ENCODE data around the gene NOS3. TPM values are rescaled to one million over a fixed set of nuclear protein-coding genes. Genes with fewer than 3 reads are reported as not detected.
A peak's percentile ranks its signal among the peaks of the same experiment; 100 is the strongest.
"Not testable (repeated sequence)": the region's sequence is repeated elsewhere in the genome, so short reads cannot be mapped to it uniquely, and the experiment has no call there.

Gene NOS3
- total RNA-seq, 2 donors from 2014 or later, result 6.1 to 10.4 TPM

DNA sequence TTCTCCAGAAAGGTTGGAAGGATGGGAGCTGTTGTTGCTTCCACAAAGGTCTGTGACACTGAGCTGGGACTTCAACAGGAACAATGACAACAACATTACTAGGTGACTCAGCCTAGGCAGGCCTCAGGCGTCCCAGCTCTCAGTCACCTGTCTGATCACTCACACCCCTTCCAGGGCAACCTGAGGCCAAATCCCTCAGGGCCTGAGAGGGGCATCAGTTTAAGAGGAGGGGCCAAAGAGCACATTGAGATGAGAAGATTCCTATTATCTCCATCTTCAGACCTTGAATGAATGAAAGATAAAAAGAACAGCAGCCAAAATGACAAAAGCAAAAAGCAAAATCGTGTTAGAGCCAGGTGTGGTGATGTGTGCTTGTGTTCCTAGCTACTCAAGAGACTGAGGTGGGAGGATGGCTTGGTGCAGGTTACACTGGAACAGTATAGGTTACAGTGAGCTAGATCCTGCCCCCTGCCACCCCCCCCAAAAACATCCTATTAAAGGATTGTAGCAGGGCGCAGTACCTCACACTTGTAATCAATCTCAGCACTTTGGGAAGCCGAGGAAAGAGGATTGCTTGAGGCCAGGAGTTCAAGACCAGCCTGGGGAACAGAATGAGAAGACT, 33.7 kb downstream of the NOS3 start, which contains the start of gene ATG9B:
ATG9B (minus strand) TSS at position 60 of the 622 bp plus-strand sequence. CDS start 71 bp downstream, outside the sequence.
- H3K4me3 ChIP-seq, result no peak within 1 kb of the TSS
- no peaks in the 10 kb centered on the region for H3K27me3 ChIP-seq (replicated peaks; ENCODE audit: insufficient read depth)
- H3K27ac ChIP-seq, result no peak within 1 kb of the TSS
- peaks cover 9% of the 10 kb centered on the region for H3K4me1 ChIP-seq (replicated peaks)
- TF ChIP-seq POLR2A (IDR thresholded peaks at IDR 0.05), result no peak
- TF ChIP-seq, protein P1, sequence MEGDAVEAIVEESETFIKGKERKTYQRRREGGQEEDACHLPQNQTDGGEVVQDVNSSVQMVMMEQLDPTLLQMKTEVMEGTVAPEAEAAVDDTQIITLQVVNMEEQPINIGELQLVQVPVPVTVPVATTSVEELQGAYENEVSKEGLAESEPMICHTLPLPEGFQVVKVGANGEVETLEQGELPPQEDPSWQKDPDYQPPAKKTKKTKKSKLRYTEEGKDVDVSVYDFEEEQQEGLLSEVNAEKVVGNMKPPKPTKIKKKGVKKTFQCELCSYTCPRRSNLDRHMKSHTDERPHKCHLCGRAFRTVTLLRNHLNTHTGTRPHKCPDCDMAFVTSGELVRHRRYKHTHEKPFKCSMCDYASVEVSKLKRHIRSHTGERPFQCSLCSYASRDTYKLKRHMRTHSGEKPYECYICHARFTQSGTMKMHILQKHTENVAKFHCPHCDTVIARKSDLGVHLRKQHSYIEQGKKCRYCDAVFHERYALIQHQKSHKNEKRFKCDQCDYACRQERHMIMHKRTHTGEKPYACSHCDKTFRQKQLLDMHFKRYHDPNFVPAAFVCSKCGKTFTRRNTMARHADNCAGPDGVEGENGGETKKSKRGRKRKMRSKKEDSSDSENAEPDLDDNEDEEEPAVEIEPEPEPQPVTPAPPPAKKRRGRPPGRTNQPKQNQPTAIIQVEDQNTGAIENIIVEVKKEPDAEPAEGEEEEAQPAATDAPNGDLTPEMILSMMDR (IDR thresholded peaks at IDR 0.05), result no peak
- no peak for TF ChIP-seq POLR2AphosphoS5 (IDR thresholded peaks at IDR 0.05)
- H3K36me3 ChIP-seq, result no peaks in the 10 kb centered on the region
- H3K9me3 ChIP-seq, result no peaks in the 10 kb centered on the region
- WGBS, result 78% methylated on average over 4 of the region's 4 CpGs
- no peak for DNase-seq (ENCODE audit: low spot score)
- intact Hi-C loops (cut with DNase I), result loop anchor here (5.0 kb wide), 1 partner anchor 88 kb away; no protein-coding TSS in a partner anchor

DNA sequence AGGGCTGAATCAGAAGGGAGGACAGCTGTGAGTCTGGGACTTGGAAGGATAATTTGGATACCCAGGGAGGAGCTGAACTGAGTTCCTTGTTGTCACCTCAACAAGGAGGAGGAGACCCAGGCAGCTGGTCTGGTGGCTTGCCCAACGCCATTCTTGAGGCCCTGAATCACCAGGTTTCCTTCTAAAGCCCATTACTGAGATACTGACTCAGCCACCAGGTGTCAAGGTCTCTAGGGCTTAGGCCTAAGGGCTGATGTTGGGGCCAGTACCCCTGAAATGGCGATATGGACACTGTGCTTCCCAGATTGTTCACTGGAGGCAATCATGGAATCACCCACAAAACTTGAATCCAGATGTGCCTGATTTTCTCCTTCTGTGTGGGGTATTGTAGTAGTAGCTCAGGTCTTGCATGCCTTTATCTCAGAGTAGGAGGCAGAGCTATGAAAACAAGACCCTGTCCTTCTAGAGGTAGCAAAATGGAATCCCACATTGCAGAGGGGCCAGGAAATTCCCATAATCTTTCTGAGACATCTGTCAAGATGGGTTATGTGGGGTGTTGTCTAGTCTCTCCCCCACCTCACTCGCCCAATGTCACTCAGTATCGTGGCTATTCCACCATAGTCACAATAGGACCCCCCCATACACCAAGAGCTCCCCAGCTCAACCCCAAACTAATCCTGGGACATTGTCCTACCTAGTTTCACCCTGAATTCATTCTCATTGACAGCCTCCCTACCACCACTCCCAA, 35.3 kb downstream of the NOS3 start:
- intact Hi-C loops (cut with DNase I), result loop anchor here (5.0 kb wide), 1 partner anchor 86 kb away; no protein-coding TSS in a partner anchor
- Histone ChIP-seq H3K4me3 (no peak overlapping the region), H3K9me3 (no peaks in the 10 kb centered on the region), H3K4me1 (replicated peaks) (peaks cover 9% of the 10 kb centered on the region), H3K27me3 (replicated peaks; ENCODE audit: insufficient read depth) (no peaks in the 10 kb centered on the region), H3K27ac (no peak overlapping the region), H3K36me3 (no peaks in the 10 kb centered on the region)
- TF ChIP-seq POLR2AphosphoS5 (IDR thresholded peaks at IDR 0.05), result no peak
- TF ChIP-seq POLR2A (IDR thresholded peaks at IDR 0.05), result no peak
- TF ChIP-seq, protein P1 (IDR thresholded peaks at IDR 0.05), result no peak
- 88% methylated on average over 4 of the region's 4 CpGs for WGBS
- DNase-seq (ENCODE audit: low spot score), result no peak

DNA sequence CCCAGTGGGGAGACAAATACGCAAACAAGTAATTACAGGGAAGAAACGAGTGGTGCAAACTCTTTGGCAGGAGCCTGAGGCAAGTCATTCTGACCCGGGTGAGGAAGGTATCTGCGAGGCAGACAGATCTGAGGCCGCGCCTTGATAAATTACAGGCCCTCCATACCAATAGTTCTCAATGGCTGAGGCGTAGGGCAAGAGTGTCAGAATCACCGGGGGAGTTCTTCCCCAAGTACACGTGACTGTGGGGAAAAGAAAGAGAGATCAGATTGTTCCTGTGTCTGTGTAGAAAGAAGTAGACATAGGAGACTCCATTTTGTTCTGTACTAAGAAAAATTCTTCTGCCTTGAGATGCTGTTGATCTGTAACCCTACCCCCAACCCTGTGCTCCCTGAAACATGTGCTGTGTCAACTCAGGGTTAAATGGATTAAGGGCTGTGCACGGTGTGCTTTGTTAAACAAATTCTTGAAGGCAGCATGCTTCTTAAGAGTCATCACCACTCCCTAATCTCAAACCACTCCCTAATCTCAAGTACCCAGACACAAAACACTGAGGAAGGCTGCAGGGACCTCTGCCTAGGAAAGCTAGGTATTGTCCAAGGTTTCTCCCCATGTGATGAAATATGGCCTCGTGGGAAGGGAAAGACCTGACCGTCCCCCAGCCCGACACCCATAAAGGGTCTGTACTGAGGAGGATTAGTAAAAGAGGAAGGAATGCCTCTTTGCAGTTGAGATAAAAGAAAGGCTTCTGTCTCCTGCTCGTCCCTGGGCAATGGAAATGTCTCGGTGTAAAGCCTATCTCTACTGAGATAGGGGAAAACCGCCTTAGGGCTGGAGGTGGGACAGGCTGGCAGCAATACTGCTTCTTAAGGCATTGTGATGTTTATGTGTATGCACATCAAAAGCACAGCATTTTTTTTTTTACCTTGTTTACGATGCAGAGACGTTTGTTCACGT, 36.2 kb downstream of the NOS3 start:
- H3K27me3 ChIP-seq (replicated peaks; ENCODE audit: insufficient read depth); H3K4me1 ChIP-seq (replicated peaks); H3K9me3 ChIP-seq; H3K36me3 ChIP-seq; DNase-seq (ENCODE audit: low spot score); H3K4me3 ChIP-seq: not testable (repeated sequence)
- H3K27ac ChIP-seq, result peak overlapping the region; percentile 86 to 88
- 39% methylated on average over 19 of the region's 19 CpGs for WGBS
- intact Hi-C loops (cut with DNase I), result loop anchor here (5.0 kb wide), 1 partner anchor 85 kb away; no protein-coding TSS in a partner anchor

DNA sequence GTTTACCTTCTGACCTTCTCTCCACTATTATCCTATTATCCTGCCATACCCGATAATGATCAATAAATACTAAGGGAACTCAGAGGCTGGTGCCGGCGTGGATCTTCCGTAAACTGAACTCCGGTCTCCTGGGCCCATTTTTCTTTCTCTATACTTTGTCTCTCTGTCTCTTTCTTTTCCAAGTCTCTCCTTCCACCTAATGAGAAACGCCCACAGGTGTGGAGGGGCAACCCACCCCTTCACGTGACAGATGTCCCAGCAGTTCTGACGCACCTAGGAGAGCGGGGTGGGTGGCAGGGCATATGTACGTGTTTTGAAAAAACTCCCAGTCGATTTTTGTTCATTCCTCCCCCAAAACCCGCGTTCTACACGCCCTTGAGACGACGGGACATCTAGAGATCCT, 36.9 kb downstream of the NOS3 start:
- H3K27me3 ChIP-seq (replicated peaks; ENCODE audit: insufficient read depth); H3K4me1 ChIP-seq (replicated peaks); DNase-seq (ENCODE audit: low spot score); H3K9me3 ChIP-seq; H3K36me3 ChIP-seq: not testable (repeated sequence)
- WGBS, result 6% methylated on average over 16 of the region's 16 CpGs
- Histone ChIP-seq H3K4me3 (peak overlapping the region; percentile 58 to 63), H3K27ac (peak overlapping the region; percentile 86 to 88)
- intact Hi-C loops (cut with DNase I), result loop anchor here (5.0 kb wide), 1 partner anchor 85 kb away; no protein-coding TSS in a partner anchor
- peak; percentile 33 for TF ChIP-seq POLR2A (IDR thresholded peaks at IDR 0.05)

DNA sequence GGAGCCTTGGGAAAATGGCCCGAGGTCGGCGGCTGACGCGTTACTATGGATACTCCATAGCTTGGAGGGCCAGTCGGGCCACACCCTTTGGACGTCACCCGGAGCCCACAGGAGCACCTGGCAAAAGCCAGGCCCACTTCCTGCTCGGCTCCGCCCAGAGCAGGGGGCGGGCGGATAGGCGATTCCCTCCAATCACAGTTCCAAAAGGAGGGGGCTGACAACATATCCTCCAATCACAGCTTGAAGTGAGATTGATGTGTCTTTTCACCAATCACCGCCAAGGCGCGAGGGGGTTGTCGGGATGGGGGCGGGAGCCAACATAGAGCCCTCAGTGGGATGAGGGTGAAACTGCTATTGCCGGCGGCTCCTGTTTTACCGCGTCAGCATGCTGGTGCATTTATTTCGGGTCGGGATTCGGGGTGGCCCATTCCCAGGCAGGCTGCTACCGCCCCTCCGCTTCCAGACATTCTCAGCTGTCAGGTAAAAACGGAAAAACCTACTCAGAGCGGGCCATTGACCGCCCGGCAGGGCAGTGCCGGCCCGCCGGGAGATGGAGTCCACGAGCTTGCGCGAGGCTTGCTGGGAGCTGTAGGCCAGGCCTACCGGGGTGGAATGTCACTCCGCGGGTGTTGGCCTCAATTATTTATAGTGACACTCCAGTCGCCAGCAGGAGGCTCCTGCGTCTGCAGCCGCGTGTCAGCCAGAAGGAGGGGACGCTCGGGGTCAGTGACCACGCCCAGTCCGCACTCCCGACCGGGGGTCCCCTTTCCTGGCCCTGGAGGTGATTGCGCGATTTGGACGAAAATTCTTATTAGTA, 37.5 kb downstream of the NOS3 start, which contains the start of gene ABCB8:
ABCB8 (plus strand) TSS at position 320 of the 817 bp plus-strand sequence; CDS start at position 386, 66 bp downstream.
- no peaks in the 10 kb centered on the region for H3K27me3 ChIP-seq (replicated peaks; ENCODE audit: insufficient read depth)
- H3K36me3 ChIP-seq, result no peaks in the 10 kb centered on the region
- H3K27ac ChIP-seq, result peak within 1 kb of the TSS; percentile 86 to 88
- no peaks in the 10 kb centered on the region for H3K9me3 ChIP-seq
- TF ChIP-seq, protein P1 (IDR thresholded peaks at IDR 0.05), result peak; percentile 19 to 77 (median 52)
- TF ChIP-seq POLR2A (IDR thresholded peaks at IDR 0.05), result peak; percentile 47
- peak; percentile 78 for TF ChIP-seq POLR2AphosphoS5 (IDR thresholded peaks at IDR 0.05)
- WGBS, result under 1% methylated on average over 49 of the region's 53 CpGs
- DNase-seq (ENCODE audit: low spot score), result peak; percentile 98
- intact Hi-C loops (cut with DNase I), result loop anchor here (5.0 kb wide), 1 partner anchor 84 kb away; no protein-coding TSS in a partner anchor
- peaks cover 9% of the 10 kb centered on the region for H3K4me1 ChIP-seq (replicated peaks)
- peak within 1 kb of the TSS; percentile 58 to 63 for H3K4me3 ChIP-seq

Measured in prostate gland (tissue), 2 donors.